Measurements from ENCODE around the gene RANGRF. TPM values are rescaled to one million over a fixed set of nuclear protein-coding genes. Genes with fewer than 3 reads are reported as not detected.

RANGRF gene
- total RNA-seq, 2 experiments from 2014 or later = 36.9 to 39.1 TPM

DNA sequence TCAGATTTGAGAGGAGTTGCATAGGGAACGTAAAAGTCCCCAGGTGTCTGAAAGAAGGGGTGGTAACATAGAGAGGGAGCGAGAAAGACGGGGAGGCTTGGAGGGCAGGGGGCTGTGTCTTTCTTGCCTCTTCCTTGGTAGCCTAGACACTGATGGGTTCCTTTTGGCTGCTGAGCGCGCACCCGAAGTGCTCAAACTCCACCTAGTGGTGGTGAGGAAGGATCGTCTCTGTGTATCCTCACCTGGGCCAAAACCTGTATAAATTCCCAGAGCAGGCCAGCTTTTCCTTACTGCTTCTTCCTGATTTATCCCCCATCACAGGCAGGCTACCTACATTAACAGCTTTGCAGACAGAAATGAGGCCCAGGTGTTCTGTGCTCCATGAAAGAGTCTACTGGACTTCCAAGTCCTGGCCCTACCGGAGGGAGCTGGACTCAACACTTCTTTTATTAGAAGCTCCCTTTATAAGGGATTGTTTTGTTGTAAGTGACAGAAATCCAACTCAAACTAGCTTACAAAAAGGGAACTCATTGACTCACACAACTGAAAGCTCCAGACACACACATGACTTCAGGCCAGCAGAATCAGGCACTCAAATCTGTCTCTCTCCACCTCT lies 12.3 kb downstream of the RANGRF start:
- H3K4me3 Mint-ChIP-seq = no peak overlapping the region
- CTCF ChIA-PET = interaction anchor here (0.5 to 2.1 kb wide), 35 partner anchors 12 to 240 kb away, joined by 3 to 17 read pairs (median 4); partner anchors contain the start of genes BORCS6, CTC1, HES7 and RANGRF

DNA sequence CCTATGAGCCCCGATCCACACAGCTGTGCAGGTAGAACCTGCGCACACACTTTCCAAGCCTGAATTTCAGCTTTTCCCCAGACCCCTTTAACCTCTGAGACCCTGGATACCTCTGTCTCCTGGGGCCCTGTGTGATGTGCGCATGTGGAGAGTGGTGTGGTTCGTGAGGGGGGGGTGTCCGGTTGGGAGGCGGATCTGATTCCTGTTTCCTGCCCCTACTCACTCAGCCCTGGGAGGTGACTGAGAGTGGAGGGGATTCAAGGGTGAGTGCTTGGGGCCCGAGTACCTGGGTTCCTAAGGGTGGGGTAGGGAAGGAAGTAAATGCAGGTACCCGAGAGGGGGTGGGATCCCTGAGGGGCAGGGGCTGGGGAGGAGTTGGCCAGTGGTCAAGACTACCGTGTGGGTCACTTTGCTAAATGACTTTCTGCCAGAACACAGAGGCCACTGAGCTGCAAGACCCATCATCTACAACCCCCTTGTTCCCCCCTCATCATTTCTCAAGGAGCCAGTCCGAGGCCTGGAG lies 22.2 kb downstream of the RANGRF start:
- CTCF ChIA-PET = no interaction called here
- peaks cover 6% of the 10 kb centered on the region for H3K27me3 Mint-ChIP-seq (ENCODE audit: low read depth)
- DNase-seq = no peak
- H3K27ac Mint-ChIP-seq = no peak overlapping the region
- H3K4me1 Mint-ChIP-seq (ENCODE audit: low read depth) = no peaks in the 10 kb centered on the region
- intact Hi-C loops (cut with micrococcal nuclease) = no loop called here
- no peaks in the 10 kb centered on the region for H3K36me3 Mint-ChIP-seq (ENCODE audit: low read depth)
- no peak overlapping the region for H3K4me3 Mint-ChIP-seq
- no peaks in the 10 kb centered on the region for H3K9me3 Mint-ChIP-seq

More for the DNA sequence above, 12.3 kb downstream of the RANGRF start:
- Mint-ChIP-seq H3K9me3 (no peaks in the 10 kb centered on the region), H3K36me3 (ENCODE audit: low read depth) (no peaks in the 10 kb centered on the region), H3K4me1 (ENCODE audit: low read depth) (peaks cover 7% of the 10 kb centered on the region), H3K27me3 (ENCODE audit: low read depth) (no peaks in the 10 kb centered on the region), H3K27ac (no peak overlapping the region)
- peak; percentile 67 for DNase-seq
- intact Hi-C loops (cut with micrococcal nuclease) = loop anchor here (1.0 to 5.0 kb wide), 8 partner anchors 51 to 240 kb away; partner anchors contain the start of gene PFAS

DNA sequence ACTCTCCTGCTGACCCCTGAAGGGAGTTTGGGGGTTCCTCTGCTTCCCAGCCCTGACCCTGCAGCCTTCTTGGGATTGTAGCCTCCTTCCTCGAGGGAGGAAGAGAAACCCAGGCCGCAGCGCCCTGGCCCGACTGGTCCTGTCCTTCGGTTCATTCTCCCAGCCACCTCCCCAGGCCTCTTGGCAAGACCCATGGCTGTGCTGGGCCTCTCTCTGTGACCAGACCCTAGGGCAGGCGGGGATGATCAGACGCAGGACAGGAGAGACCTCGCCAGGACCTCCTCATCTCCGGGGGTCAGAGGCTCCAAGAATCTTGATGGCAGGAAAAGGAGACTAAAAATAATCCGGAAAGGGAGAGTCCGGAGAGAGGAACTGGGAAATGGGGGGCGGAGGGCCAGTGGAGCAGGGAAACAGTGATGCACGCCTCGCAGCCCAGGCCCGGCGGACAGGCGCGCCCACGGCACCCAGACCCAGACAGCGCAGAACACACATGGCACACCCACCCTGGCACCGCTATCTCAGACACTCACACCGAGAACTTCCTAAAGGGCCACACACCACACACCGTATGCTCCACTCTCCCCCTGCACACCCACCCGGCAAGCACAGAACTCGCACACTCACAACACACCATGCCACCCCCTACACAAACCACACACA lies 22.8 kb downstream of the RANGRF start:
- Mint-ChIP-seq H3K27me3 (ENCODE audit: low read depth) (peaks cover 6% of the 10 kb centered on the region), H3K9me3 (no peaks in the 10 kb centered on the region), H3K4me3 (no peak overlapping the region), H3K4me1 (ENCODE audit: low read depth) (no peaks in the 10 kb centered on the region), H3K36me3 (ENCODE audit: low read depth) (no peaks in the 10 kb centered on the region), H3K27ac (no peak overlapping the region)
- CTCF ChIA-PET = no interaction called here
- no peak for DNase-seq
- intact Hi-C loops (cut with micrococcal nuclease) = no loop called here

DNA sequence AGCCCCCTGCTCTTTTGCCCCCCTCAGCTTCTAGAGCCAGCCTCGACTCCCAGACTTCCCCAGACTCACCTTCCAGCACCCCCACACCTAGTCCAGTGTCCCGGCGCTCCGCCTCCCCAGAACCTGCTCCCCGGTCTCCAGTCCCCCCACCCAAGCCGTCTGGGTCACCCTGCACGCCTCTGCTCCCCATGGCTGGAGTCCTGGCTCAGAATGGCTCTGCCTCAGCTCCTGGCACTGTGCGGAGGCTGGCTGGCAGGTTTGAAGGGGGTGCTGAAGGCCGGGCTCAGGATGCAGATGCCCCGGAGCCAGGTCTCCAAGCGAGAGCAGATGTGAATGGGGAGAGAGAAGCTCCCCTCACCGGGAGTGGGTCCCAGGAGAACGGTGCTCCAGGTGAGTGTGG lies 23.8 kb downstream of the RANGRF start:
- peaks cover 6% of the 10 kb centered on the region for H3K27me3 Mint-ChIP-seq (ENCODE audit: low read depth)
- CTCF ChIA-PET = no interaction called here
- no peak for DNase-seq
- no peak overlapping the region for H3K4me3 Mint-ChIP-seq
- H3K36me3 Mint-ChIP-seq (ENCODE audit: low read depth) = no peaks in the 10 kb centered on the region
- no peaks in the 10 kb centered on the region for H3K9me3 Mint-ChIP-seq
- H3K4me1 Mint-ChIP-seq (ENCODE audit: low read depth) = no peaks in the 10 kb centered on the region
- no peak overlapping the region for H3K27ac Mint-ChIP-seq
- intact Hi-C loops (cut with micrococcal nuclease) = no loop called here

DNA sequence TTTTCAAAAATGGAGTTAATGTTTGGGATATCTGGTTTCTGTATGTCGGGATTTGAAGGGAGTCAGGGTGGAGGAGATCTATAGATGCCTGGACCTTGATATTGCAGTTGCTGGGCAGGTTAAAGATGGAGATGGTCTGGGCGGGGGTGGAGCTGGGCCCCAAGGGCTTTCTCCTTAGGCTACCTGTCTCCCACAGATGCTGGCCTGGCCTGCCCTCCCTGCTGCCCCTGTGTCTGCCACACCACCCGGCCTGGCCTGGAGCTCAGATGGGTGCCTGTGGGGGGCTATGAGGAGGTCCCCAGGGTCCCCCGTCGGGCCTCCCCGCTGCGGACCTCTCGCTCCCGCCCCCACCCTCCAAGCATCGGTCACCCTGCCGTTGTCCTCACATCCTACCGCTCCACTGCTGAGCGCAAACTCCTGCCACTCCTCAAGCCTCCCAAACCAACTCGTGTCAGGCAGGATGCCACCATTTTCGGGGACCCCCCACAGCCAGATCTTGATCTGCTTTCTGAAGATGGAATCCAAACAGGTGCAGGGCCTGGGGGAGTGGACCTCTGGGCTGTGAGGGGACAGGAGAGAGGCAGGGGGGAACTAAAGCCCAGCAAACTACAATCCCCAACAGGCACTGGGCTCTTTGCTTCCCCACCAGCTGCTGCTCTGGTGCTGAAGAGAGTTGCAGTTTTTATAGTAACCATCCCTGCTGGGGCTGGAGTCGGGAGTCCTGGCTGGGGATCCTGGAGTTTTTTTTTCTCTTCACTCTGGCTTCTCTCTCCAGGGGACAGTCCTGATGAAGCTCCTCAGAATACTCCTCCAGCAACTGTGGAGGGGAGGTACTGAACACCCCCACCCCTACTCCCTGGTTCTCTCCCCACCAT lies 24.5 kb downstream of the RANGRF start:
- CTCF ChIA-PET = interaction anchor here (0.7 kb wide), 1 partner anchor 85 kb away, joined by 3 read pairs; no protein-coding TSS in a partner anchor
- Mint-ChIP-seq H3K27ac (no peak overlapping the region), H3K4me1 (ENCODE audit: low read depth) (no peaks in the 10 kb centered on the region), H3K4me3 (no peak overlapping the region), H3K27me3 (ENCODE audit: low read depth) (peaks cover 6% of the 10 kb centered on the region), H3K36me3 (ENCODE audit: low read depth) (no peaks in the 10 kb centered on the region), H3K9me3 (no peaks in the 10 kb centered on the region)
- intact Hi-C loops (cut with micrococcal nuclease) = no loop called here
- no peak for DNase-seq

DNA sequence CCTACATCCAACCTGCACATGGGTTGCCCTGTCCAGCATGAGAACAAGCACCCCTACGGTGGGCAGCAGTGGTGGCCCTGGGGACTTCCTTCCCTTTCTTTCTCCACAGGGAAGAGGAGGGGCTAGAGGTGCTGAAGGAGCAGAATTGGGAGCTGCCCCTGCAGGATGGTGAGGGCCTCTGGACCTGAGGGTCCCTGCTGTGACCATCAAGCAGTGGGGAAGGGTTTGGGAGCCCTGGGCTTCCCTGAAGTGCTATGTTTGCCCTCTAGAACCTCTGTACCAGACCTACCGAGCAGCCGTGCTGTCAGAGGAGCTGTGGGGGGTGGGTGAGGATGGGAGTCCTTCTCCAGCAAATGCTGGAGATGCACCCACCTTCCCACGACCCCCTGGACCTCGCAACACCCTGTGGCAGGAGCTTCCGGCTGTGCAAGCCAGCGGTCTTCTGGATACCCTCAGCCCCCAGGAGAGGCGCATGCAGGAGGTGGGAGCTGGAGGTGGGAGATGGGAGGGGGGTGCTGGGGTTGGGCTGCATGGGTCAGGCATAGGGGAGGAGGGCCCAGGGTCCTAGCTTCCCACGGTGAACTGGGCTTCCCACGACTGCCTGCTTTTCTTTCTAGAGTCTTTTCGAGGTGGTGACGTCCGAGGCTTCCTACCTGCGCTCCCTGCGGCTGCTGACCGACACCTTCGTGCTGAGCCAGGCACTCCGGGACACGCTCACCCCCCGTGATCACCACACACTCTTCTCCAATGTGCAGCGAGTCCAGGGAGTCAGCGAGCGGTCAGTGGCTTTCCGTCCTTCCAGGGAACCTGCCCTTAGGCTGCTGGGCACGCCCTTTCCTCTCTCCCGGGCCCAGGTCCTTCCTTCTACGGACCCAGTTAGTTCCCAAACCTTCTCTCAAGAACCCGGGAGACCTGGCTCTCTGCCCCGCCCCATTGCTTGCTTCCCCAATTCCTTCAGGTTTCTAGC lies 26.6 kb downstream of the RANGRF start:
- CTCF ChIA-PET = interaction anchor here (0.7 kb wide), 1 partner anchor 14 kb away, joined by 5 read pairs; no protein-coding TSS in a partner anchor
- H3K27me3 Mint-ChIP-seq (ENCODE audit: low read depth) = peaks cover 6% of the 10 kb centered on the region
- DNase-seq = no peak
- H3K27ac Mint-ChIP-seq = no peak overlapping the region
- no peaks in the 10 kb centered on the region for H3K4me1 Mint-ChIP-seq (ENCODE audit: low read depth)
- H3K36me3 Mint-ChIP-seq (ENCODE audit: low read depth) = no peaks in the 10 kb centered on the region
- no peak overlapping the region for H3K4me3 Mint-ChIP-seq
- intact Hi-C loops (cut with micrococcal nuclease) = no loop called here
- H3K9me3 Mint-ChIP-seq = no peaks in the 10 kb centered on the region

DNA sequence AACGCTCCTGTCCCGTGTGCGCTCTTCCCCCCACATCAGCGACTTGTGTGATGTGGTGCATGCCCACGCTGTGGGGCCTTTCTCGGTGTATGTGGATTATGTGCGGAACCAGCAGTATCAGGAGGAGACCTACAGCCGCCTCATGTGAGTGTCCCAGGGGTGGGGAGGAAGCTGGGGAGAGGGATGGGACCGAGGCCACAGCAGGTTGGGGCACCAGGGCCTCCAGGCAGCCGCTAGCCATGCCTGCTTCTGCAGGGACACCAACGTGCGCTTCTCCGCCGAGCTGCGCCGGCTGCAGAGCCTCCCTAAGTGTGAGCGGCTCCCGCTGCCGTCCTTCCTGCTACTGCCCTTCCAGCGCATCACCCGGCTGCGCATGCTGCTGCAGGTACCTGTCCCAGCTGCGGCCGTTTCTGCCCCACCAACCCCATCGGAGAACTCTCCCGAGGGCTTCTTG lies 27.3 kb downstream of the RANGRF start:
- DNase-seq = no peak
- Mint-ChIP-seq H3K36me3 (ENCODE audit: low read depth) (no peaks in the 10 kb centered on the region), H3K27ac (no peak overlapping the region), H3K4me3 (no peak overlapping the region), H3K27me3 (ENCODE audit: low read depth) (peaks cover 6% of the 10 kb centered on the region), H3K4me1 (ENCODE audit: low read depth) (no peaks in the 10 kb centered on the region), H3K9me3 (no peaks in the 10 kb centered on the region)
- intact Hi-C loops (cut with micrococcal nuclease) = no loop called here
- CTCF ChIA-PET = no interaction called here

DNA sequence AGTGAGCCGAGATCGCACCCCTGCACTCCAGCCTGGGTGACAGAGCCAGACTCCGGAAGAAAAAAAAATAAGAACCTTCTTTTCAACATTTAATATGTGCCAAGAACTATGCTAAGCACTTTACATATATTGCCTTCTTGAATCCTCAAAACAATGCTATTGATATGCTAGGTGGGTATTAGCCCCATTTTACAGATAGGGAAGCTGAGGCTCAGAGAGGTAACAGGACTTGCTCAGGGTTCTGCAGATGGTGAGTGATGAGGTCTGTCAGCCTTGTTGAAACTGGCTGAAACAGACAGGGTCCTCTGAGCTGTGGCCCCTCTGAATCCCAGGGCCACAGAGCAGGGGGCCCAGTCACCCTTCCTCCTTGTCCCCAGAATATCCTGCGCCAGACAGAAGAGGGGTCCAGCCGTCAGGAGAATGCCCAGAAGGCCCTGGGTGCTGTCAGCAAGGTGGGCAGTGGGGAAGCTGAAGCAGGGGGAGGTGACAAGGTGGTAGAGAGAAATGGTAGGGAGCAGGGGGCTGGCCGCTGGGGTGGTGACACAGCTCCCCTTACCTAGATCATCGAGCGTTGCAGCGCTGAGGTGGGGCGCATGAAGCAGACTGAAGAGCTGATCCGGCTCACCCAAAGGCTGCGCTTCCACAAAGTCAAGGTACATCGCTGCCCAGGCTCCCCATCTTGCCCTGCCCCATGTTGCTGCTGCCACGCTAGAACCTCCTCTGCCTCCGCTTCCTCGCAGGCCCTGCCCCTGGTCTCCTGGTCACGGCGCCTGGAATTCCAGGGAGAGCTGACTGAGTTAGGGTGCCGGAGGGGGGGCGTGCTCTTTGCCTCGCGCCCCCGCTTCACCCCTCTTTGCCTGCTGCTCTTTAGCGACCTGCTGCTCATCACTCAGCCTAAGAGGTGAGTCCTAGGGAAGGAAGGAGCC lies 29.8 kb downstream of the RANGRF start:
- no peaks in the 10 kb centered on the region for H3K9me3 Mint-ChIP-seq
- no peak overlapping the region for H3K27ac Mint-ChIP-seq
- DNase-seq = no peak
- H3K4me1 Mint-ChIP-seq (ENCODE audit: low read depth) = no peaks in the 10 kb centered on the region
- H3K36me3 Mint-ChIP-seq (ENCODE audit: low read depth) = no peaks in the 10 kb centered on the region
- intact Hi-C loops (cut with micrococcal nuclease) = no loop called here
- CTCF ChIA-PET = interaction anchor here (0.9 kb wide), 1 partner anchor 17 kb away, joined by 6 read pairs; no protein-coding TSS in a partner anchor
- H3K27me3 Mint-ChIP-seq (ENCODE audit: low read depth) = peaks cover 6% of the 10 kb centered on the region
- H3K4me3 Mint-ChIP-seq = no peak overlapping the region

DNA sequence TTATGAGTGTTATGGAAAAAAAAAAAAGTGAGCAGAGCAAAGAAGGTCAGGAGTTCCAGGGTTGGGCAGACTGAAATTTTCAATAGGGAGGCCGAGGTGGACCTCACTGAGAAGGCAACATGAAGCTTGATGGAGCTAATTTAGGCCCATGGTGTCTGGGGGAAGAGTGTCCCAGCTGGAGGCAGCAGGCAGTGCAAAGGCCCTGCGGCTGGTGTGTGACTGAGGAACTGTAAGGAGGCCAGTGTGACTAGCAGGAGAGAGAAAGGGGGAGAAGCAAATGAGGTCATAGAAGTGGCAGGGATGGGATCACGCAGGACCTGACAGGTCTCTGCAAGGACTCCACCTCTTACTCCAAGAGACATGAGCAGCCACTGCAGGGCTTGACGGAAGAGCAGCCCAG lies 31.8 kb downstream of the RANGRF start:
- CTCF ChIA-PET = interaction anchor here (0.7 kb wide), 1 partner anchor 360 kb away, joined by 3 read pairs; no protein-coding TSS in a partner anchor
- no peaks in the 10 kb centered on the region for H3K9me3 Mint-ChIP-seq
- intact Hi-C loops (cut with micrococcal nuclease) = no loop called here
- H3K27me3 Mint-ChIP-seq (ENCODE audit: low read depth) = peaks cover 10% of the 10 kb centered on the region
- H3K4me1 Mint-ChIP-seq (ENCODE audit: low read depth) = no peaks in the 10 kb centered on the region
- no peak overlapping the region for H3K4me3 Mint-ChIP-seq
- H3K27ac Mint-ChIP-seq = no peak overlapping the region
- no peaks in the 10 kb centered on the region for H3K36me3 Mint-ChIP-seq (ENCODE audit: low read depth)
- DNase-seq = no peak

DNA sequence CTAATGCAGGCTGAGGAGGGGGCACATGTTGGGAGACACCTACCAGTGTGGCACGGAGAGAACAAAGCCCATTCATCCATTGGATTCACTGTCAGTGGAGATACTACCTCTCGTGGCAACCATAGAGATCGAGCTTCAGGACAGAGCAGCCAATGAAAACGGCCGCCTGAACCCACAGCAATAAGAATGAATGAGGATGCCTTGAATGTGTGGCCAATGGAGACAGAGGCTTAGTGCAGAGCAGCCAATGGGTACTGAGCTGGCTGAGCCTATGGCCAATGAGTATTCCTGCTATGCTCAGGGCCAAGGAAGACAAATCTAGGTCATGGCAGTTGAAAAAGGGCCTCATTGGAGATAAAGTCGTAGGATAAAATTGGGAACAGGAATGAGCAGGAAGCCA lies 32.5 kb downstream of the RANGRF start:
- CTCF ChIA-PET = no interaction called here
- Mint-ChIP-seq H3K9me3 (no peaks in the 10 kb centered on the region), H3K27me3 (ENCODE audit: low read depth) (peaks cover 13% of the 10 kb centered on the region), H3K4me1 (ENCODE audit: low read depth) (peaks cover 3% of the 10 kb centered on the region), H3K36me3 (ENCODE audit: low read depth) (no peaks in the 10 kb centered on the region), H3K4me3 (no peak overlapping the region), H3K27ac (no peak overlapping the region)
- intact Hi-C loops (cut with micrococcal nuclease) = no loop called here
- no peak for DNase-seq

DNA sequence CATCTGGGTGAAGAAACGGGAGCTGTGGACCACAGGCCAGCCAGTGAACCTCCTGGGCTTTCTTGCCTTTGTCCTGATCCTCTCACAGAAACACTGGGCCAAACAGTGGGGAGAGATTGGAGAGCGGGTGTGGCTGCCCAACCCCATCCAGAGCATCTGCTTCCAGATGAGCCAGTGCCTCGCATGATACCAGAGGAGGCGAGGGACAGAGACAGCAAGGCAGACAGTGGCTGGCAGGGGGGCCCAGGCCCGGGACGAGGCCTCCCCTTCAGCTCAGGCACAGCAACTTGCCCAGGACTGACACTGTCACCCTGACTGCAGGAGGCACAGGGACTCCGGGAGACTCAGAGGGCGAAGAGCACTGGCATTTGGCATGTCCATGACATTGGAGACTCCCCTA lies 33.6 kb downstream of the RANGRF start:
- H3K36me3 Mint-ChIP-seq (ENCODE audit: low read depth) = no peaks in the 10 kb centered on the region
- CTCF ChIA-PET = interaction anchor here (0.6 kb wide), 1 partner anchor 21 kb away, joined by 3 read pairs; no protein-coding TSS in a partner anchor
- H3K27ac Mint-ChIP-seq = no peak overlapping the region
- H3K27me3 Mint-ChIP-seq (ENCODE audit: low read depth) = peaks cover 22% of the 10 kb centered on the region
- no peak overlapping the region for H3K4me3 Mint-ChIP-seq
- H3K9me3 Mint-ChIP-seq = no peaks in the 10 kb centered on the region
- peaks cover 11% of the 10 kb centered on the region for H3K4me1 Mint-ChIP-seq (ENCODE audit: low read depth)
- intact Hi-C loops (cut with micrococcal nuclease) = no loop called here
- no peak for DNase-seq
